Spleen (tissue), 11 donors: Measurements from ENCODE around the gene PRICKLE1. TPM values are rescaled to one million over a fixed set of nuclear protein-coding genes. Genes with fewer than 3 reads are reported as not detected.

Experiments used
- DNase-seq: peaks from one replicate; pipeline ENCODE4 v3.0.0-alpha.2; 2020
- H3K27ac ChIP-seq, 8 donors: fragments of 200-600 bp; sonication (generic) in 7 of 8; 1 replicate in 4 of 8; 2 replicates in 4 of 8; pipeline versions ENCODE4 v1.5.0 to v1.8.0; 2016 to 2021; ENCODE audit warnings: inconsistent platforms in 4 of 8, mild to moderate bottlenecking in 4 of 8, moderate library complexity in 1 of 8
- H3K27me3 ChIP-seq, 7 donors: fragments of 200-600 bp; sonication (generic) in 6 of 7; replicated peaks in 1 of 7; 1 replicate in 4 of 7; 2 replicates in 3 of 7; pipeline versions ENCODE4 v1.5.0 to v1.8.0; 2016 to 2021; ENCODE audit warnings: inconsistent platforms in 3 of 7, mild to moderate bottlenecking in 1 of 7
- H3K36me3 ChIP-seq, 6 donors: fragments of 200-600 bp; sonication (generic) in 5 of 6; 1 replicate in 4 of 6; 2 replicates in 2 of 6; pipeline versions ENCODE4 v1.5.0 to v1.8.0; 2016 to 2021; ENCODE audit warnings: inconsistent platforms in 2 of 6
- H3K4me1 ChIP-seq, 6 donors: fragments of 200-600 bp; sonication (generic) in 5 of 6; 1 replicate in 3 of 6; 2 replicates in 3 of 6; pipeline versions ENCODE4 v1.5.0 to v1.8.0; 2016 to 2021; ENCODE audit warnings: inconsistent platforms in 3 of 6
- H3K4me3 ChIP-seq, 8 donors: fragments of 200-600 bp; sonication (generic) in 7 of 8; 1 replicate in 4 of 8; 2 replicates in 4 of 8; pipeline versions ENCODE4 v1.5.0 to v1.8.0; 2016 to 2021; ENCODE audit warnings: inconsistent platforms in 4 of 8, mild to moderate bottlenecking in 4 of 8, moderate library complexity in 2 of 8
- H3K9me3 ChIP-seq, 8 donors: fragments of 200-600 bp; sonication (generic) in 7 of 8; 1 replicate in 4 of 8; 2 replicates in 4 of 8; pipeline versions ENCODE4 v1.5.0 to v1.8.0; 2016 to 2021; ENCODE audit warnings: inconsistent platforms in 4 of 8
- POLR2A ChIP-seq, 3 donors: fragments of 450-650 bp; IDR thresholded peaks; one replicate each; pipeline ENCODE4 v1.5.1; 2017; ENCODE audit warnings: antibody characterized with exemption in 3 of 3, mild to moderate bottlenecking in 1 of 3
- POLR2AphosphoS5 ChIP-seq, 3 donors: sonication (generic); formaldehyde crosslinking; IDR thresholded peaks; one replicate each; pipeline ENCODE4 v1.5.1; 2017; ENCODE audit warnings: antibody characterized with exemption in 3 of 3
- WGBS, 5 donors: extraction: QIAGEN DNeasy Blood & Tissue Kit in 3 of 5; methylation state at CpG; one replicate each; pipeline versions ENCODE4 v1.1.5 to v1.1.7; 2013 to 2018; 5-methylcytosine and 5-hydroxymethylcytosine counted together
- intact Hi-C: fragments of 100-400 bp; cut with DNase I; formaldehyde crosslinking; loops from one replicate; pipeline ENCODE4 v1.15.0; 2023; ENCODE audit warnings: low total_unique reads
- polyA plus RNA-seq, 3 donors: library from polyadenylated mRNA; stranded (reverse); fragments of 200-250 nt; gene quantifications; one replicate each; pipeline ENCODE4 v1.2.1, GENCODE V29; 2013
- small RNA-seq, 4 donors: library from RNA; depleted of rRNA; stranded (forward); fragments of <200 nt; gene quantifications; one replicate each; pipeline ENCODE3, GENCODE V24; 2016
- total RNA-seq, 7 donors: library from RNA; depleted of rRNA in 3 of 7; stranded (reverse); fragments of >200 nt in 3 of 7; fragmentation: NEBNext Ultra II Directional in 4 of 7; extraction: Animal tissue kit (Norgen Biotek cat#: 25700) in 4 of 7; gene quantifications; one replicate each; pipeline versions ENCODE4 v1.1.0 to v1.2.1, GENCODE V29; 2016 to 2021
- TF ChIP-seq, protein P1 (sequence below), 11 experiments: fragments of 200-600 bp in 7 of 11; fragments of 450-650 bp in 4 of 11; sonication (generic) in 4 of 11; IDR thresholded peaks in 8 of 11; conservative IDR thresholded peaks in 3 of 11; 1 replicate in 7 of 11; 2 replicates in 4 of 11; pipeline versions ENCODE4 v1.4.0 to v1.8.0; 2016 to 2021; ENCODE audit warnings: antibody characterized with exemption in 11 of 11, inconsistent platforms in 4 of 11, mild to moderate bottlenecking in 1 of 11
- donor health status: healthy with polysubstance abuse.
- donor health status: DM: no; HTN: no; CAD: no; lungs with moderate emphysema.
- donor health status: DM: no; HTN: no; CAD: no.
- donor health status: Bipolar disorder and iron deficiency.
- donor health status: healthy.
- donor health status: DM: no; HTN: no; CAD: no.
- donor health status: DM: yes; HTN: yes; CAD: no.

PRICKLE1 gene
- total and polyA plus RNA-seq, 10 donors = 5.1 to 73.0 (median 29.3) TPM

DNA sequence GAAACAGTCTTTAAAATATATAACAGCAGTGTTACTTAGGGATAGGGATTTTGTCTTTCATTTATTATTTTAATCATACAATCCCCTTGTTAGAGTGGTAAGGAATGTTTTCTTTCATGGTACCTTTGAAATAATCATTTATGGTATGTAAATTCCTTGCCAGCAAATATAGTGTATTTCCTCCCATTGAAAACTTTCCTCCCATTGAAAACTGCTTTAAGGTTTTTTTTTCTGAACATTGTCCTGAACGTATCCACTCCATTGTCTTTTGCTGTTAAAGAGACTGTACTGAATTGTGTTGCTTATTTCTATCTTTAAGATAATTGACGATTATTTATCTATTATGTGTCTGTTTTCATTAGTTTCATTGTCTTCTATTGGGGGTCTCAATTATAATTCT, 180.1 kb downstream of the PRICKLE1 start:
- H3K27me3 ChIP-seq = no peaks in the 10 kb centered on the region
- peaks cover 0 to 9% (median 0%) of the 10 kb centered on the region in 6 donors for H3K4me1 ChIP-seq
- WGBS, 5 donors = 69 to 90% (median 80%) methylated on average over 2 of the region's 2 CpGs
- H3K27ac ChIP-seq = no peak overlapping the region
- TF ChIP-seq POLR2A (IDR thresholded peaks at IDR 0.05) = no peak
- TF ChIP-seq POLR2AphosphoS5 (IDR thresholded peaks at IDR 0.05) = no peak
- TF ChIP-seq, protein P1, sequence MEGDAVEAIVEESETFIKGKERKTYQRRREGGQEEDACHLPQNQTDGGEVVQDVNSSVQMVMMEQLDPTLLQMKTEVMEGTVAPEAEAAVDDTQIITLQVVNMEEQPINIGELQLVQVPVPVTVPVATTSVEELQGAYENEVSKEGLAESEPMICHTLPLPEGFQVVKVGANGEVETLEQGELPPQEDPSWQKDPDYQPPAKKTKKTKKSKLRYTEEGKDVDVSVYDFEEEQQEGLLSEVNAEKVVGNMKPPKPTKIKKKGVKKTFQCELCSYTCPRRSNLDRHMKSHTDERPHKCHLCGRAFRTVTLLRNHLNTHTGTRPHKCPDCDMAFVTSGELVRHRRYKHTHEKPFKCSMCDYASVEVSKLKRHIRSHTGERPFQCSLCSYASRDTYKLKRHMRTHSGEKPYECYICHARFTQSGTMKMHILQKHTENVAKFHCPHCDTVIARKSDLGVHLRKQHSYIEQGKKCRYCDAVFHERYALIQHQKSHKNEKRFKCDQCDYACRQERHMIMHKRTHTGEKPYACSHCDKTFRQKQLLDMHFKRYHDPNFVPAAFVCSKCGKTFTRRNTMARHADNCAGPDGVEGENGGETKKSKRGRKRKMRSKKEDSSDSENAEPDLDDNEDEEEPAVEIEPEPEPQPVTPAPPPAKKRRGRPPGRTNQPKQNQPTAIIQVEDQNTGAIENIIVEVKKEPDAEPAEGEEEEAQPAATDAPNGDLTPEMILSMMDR (IDR thresholded peaks at IDR 0.05 in 8 of 11, conservative IDR thresholded peaks at IDR 0.05 in 3 of 11) = no peak
- H3K9me3 ChIP-seq = no peaks in the 10 kb centered on the region
- no peak overlapping the region for H3K4me3 ChIP-seq
- intact Hi-C loops = no loop called here
- no peak for DNase-seq
- peaks cover 0 to 48% (median 7%) of the 10 kb centered on the region in 6 donors for H3K36me3 ChIP-seq

- no peak for DNase-seq
- no peak overlapping the region for H3K27ac ChIP-seq
- WGBS, 5 donors = 96 to 100% (median 97%) methylated on average over 1 of the region's 1 CpG
- intact Hi-C loops = no loop called here
- no peaks in the 10 kb centered on the region for H3K27me3 ChIP-seq
- no peaks in the 10 kb centered on the region for H3K9me3 ChIP-seq
- peaks cover 0 to 51% (median 8%) of the 10 kb centered on the region in 6 donors for H3K36me3 ChIP-seq
- H3K4me3 ChIP-seq = no peak overlapping the region
- H3K4me1 ChIP-seq = peaks cover 0 to 9% (median 0%) of the 10 kb centered on the region in 6 donors
- TF ChIP-seq POLR2AphosphoS5 (IDR thresholded peaks at IDR 0.05) = no peak
- TF ChIP-seq, protein P1 (IDR thresholded peaks at IDR 0.05 in 8 of 11, conservative IDR thresholded peaks at IDR 0.05 in 3 of 11) = no peak
- TF ChIP-seq POLR2A (IDR thresholded peaks at IDR 0.05) = no peak
Measured at GRCh38 chr12:42407306-42407705, 182.2 kb downstream of the PRICKLE1 start.

Small RNAs within 50 kb of the gene (small RNA-seq; reads per million reads assigned to genes)
- gene AC079600.1 = 0 reads per million in 4 donors
- 0 reads per million in 4 donors for gene AC079600.2
- gene RF00019 = 0 reads per million in 4 donors
